ENCODE data around the gene PLCB1. TPM values are rescaled to one million over a fixed set of nuclear protein-coding genes. Genes with fewer than 3 reads are reported as not detected.

Gene PLCB1
- total RNA-seq: 0.24 and 2.8 TPM in 2 replicates

DNA sequence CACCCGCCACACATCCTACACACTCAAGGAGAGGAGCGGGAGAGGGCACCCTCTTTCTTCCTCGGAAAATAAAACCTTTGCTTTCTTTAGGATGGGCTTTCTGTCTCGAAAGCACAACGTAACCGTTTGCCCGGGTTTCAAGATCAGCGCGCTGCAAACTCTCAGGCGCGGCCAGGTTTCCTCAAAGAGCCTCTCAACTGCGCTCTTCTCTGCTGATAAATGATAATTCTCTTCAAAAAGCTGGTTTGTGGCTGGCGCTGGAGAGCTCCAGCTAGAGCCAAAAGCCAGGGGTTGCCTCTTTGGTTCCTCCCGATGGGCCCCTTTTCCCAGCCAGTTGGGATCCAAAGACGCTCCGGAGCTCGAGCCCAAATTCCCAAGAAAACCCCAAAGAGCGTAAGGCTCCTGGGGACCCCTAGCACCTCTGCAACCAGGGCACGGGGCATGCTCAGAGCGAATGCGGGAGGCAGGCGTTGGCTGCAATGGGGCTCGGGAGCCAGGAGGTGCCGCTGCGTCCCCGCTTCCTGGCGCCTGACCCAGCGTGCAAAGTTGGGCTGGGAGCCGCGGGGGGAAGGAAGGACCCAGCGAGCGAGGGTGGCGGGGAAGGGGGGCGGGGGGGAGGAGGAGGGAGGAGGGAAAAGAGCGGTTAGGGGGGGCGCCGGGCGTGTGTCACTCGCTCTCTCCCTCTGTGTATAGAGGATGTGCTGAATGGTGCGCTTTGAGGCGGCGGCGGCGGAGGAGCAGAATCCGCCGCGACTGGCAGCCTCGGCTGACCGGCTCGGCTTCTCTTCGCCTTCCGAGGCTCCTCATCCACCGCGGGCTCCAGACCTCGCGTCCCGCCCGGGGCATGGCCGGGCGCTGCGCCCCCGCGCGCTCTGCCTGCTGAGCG lies at the start of gene PLCB1:
TSS of gene PLCB1 (plus strand) at position 669 of the 886 bp plus-strand sequence. CDS start 386 bp downstream, outside the sequence.

Other genes starting within 250 kb of the PLCB1 start
- gene HAO1, start 191.8 kb upstream of the PLCB1 start, total RNA-seq: not detected in 2 replicates
- 8.2 and 11.5 TPM in 2 replicates for gene TMX4, start 112.5 kb upstream of the PLCB1 start, total RNA-seq